PC-3 (cell line): ENCODE data around the gene SYNPO. TPM values are rescaled to one million over a fixed set of nuclear protein-coding genes. Genes with fewer than 3 reads are reported as not detected.

Experiments used
- ATAC-seq: fragments of 200-7000 bp; cut with Tn5 transposase; 2 replicates; pipeline ENCODE4 v1.9.1; 2020; ENCODE audit warnings: mild to moderate bottlenecking, moderate library complexity
- BruUV-seq: library from RNA; stranded (reverse); fragments of 400-500 nt; replicated peaks from 2 replicates; lab custom pipeline; 2021; lab: Mats Ljungman, UMichigan
- CTCF ChIA-PET: fragments of 300-600 bp; sonication (Branson Sonifier 250); formaldehyde crosslinking; loops from one replicate; lab custom pipeline; 2022; ENCODE audit warnings: antibody characterized with exemption; lab: Charles Lee
- POLR2A ChIA-PET: fragments of 300-600 bp; sonication (Branson Sonifier 250); formaldehyde crosslinking; loops from one replicate; lab custom pipeline; 2022; ENCODE audit warnings: antibody characterized with exemption; ENCODE audit not compliant: unreplicated experiment; lab: Charles Lee
- DNase-seq: peaks from one replicate; pipeline ENCODE4 v3.0.0-alpha.2; 2015
- H2AFZ ChIP-seq: fragments of 300-600 bp; sonication (generic); 2 replicates; pipeline ENCODE4 v1.6.0; 2016; ENCODE audit warnings: antibody characterized with exemption, low read length
- H3F3A ChIP-seq: fragments of 300-600 bp; sonication (generic); one replicate; pipeline ENCODE4 v1.6.0; 2017; ENCODE audit warnings: antibody characterized with exemption, low read length, control low read depth, mild to moderate bottlenecking; ENCODE audit not compliant: unreplicated experiment
- H3K27ac ChIP-seq: fragments of 300-600 bp; sonication (generic); 2 replicates; pipeline ENCODE4 v1.5.1; 2016; ENCODE audit warnings: mild to moderate bottlenecking, low read length
- H3K27me3 ChIP-seq: fragments of 300-600 bp; sonication (generic); 2 replicates; pipeline ENCODE4 v1.6.1; 2016; ENCODE audit warnings: low read length, mixed read lengths
- H3K36me3 ChIP-seq: fragments of 300-600 bp; sonication (generic); 2 replicates; pipeline ENCODE4 v1.6.1; 2016; ENCODE audit warnings: low read depth, mixed run types, low read length, mixed read lengths
- H3K4me1 ChIP-seq: fragments of 300-600 bp; sonication (generic); 2 replicates; pipeline ENCODE4 v1.5.1; 2016; ENCODE audit warnings: low read length; ENCODE audit not compliant: insufficient read depth
- H3K4me2 ChIP-seq: fragments of 300-600 bp; sonication (generic); 2 replicates; pipeline ENCODE4 v1.6.0; 2016; ENCODE audit warnings: low read length
- H3K4me3 ChIP-seq: fragments of 300-600 bp; sonication (generic); 2 replicates; pipeline ENCODE4 v1.5.1; 2016; ENCODE audit warnings: mild to moderate bottlenecking, low read length, mixed read lengths
- H3K79me2 ChIP-seq: fragments of 300-600 bp; sonication (generic); 2 replicates; pipeline ENCODE4 v1.6.1; 2017; ENCODE audit warnings: low read length, mixed read lengths
- H3K9ac ChIP-seq: fragments of 300-600 bp; sonication (generic); 2 replicates; pipeline ENCODE4 v1.6.0; 2016; ENCODE audit warnings: mild to moderate bottlenecking, low read length
- H3K9me2 ChIP-seq: fragments of 300-600 bp; sonication (generic); replicated peaks from 2 replicates; pipeline ENCODE4 v1.6.1; 2016; ENCODE audit warnings: mixed run types, low read length, mixed read lengths
- H3K9me3 ChIP-seq: fragments of 300-600 bp; sonication (generic); 2 replicates; pipeline ENCODE4 v1.6.1; 2016; ENCODE audit warnings: low read length, mixed read lengths
- H4K20me1 ChIP-seq: fragments of 300-600 bp; sonication (generic); 2 replicates; pipeline ENCODE4 v1.6.1; 2016; ENCODE audit warnings: low read length, mixed read lengths
- CTCF ChIP-seq: fragments of 300-600 bp; sonication (generic); conservative IDR thresholded peaks from 2 replicates; pipeline ENCODE4 v1.5.1; 2017; ENCODE audit warnings: antibody characterized with exemption, low read depth, mild to moderate bottlenecking, low read length
- EZH2 ChIP-seq: fragments of 300-600 bp; sonication (generic); IDR thresholded peaks from one replicate; pipeline ENCODE4 v1.6.1; 2017; ENCODE audit warnings: antibody characterized with exemption, mild to moderate bottlenecking, low read length; ENCODE audit not compliant: unreplicated experiment
- EZH2phosphoT487 ChIP-seq: fragments of 300-600 bp; sonication (generic); IDR thresholded peaks from 2 replicates; pipeline ENCODE4 v1.6.1; 2018; ENCODE audit warnings: mild to moderate bottlenecking, antibody characterized with exemption, low read length, borderline replicate concordance
- intact Hi-C: fragments of 100-400 bp; cut with micrococcal nuclease; formaldehyde crosslinking; loops from 2 replicates; pipeline ENCODE4 v1.9.0; 2023
- total RNA-seq: library from RNA; depleted of rRNA; stranded (reverse); fragments of >200 nt; gene quantifications from 2 replicates; pipeline ENCODE4 v1.2.3, GENCODE V29; 2014

The SYNPO gene
- total RNA-seq, 1 experiment from 2014 or later = 5.3 TPM

DNA sequence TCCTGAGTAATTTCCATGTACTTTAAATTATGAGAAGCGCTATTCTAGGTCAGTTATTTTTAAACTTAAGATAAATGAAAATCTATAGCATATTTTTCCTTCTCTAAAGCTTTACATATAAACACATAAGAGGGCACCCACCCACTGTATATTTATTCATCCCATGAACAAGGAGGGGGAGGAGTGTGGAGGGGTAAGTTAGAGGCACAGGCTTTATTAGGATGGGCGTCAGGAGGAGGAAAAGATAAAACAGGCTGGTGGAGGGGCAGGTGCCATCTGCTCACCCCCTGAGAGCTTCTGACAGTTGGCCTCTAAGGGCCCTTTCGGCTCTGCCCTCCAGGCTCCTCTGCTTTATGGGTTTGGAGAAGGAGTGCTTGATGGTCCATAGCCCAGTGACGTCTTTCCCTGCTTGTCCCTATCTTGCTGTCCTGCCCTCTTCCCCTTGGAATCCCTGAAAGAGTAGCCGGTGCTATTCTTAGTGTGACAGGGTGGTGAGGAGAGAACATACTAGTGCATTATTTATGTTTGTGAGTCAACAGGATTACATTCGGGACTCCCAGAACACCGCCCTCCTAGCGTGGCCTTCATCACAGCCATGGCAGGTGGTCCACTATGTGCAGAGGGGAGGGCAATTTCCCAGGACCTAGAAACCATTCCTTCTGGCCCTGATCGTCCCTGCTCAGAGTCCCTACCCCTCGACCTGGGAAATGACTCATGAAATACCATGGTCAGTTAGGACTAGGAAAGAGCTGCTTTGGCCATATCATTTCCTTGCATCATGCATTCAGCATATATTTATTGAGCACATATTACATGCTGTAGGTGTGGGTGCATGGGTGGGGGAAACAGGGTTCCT lies 7.9 kb upstream of the SYNPO start:
- no peak overlapping the region for H3K4me2 ChIP-seq
- no peaks in the 10 kb centered on the region for H3K79me2 ChIP-seq
- no peaks in the 10 kb centered on the region for H3K9me2 ChIP-seq
- peaks cover 30% of the 10 kb centered on the region for H3K4me1 ChIP-seq
- ATAC-seq (no peak), DNase-seq (no peak)
- no peak overlapping the region for H2AFZ ChIP-seq
- no peak overlapping the region for H3K9ac ChIP-seq
- H3K9me3 ChIP-seq = no peaks in the 10 kb centered on the region
- CTCF ChIA-PET = no interaction called here
- no peaks in the 10 kb centered on the region for H3K27me3 ChIP-seq
- no TSS peak for BruUV-seq
- H3F3A ChIP-seq = no peaks in the 10 kb centered on the region
- no peak for TF ChIP-seq EZH2
- no peak for TF ChIP-seq CTCF
- TF ChIP-seq EZH2phosphoT487 = no peak
- POLR2A ChIA-PET = no interaction called here
- H3K36me3 ChIP-seq = no peaks in the 10 kb centered on the region
- H3K4me3 ChIP-seq = no peak overlapping the region
- H4K20me1 ChIP-seq = no peaks in the 10 kb centered on the region
- no peak overlapping the region for H3K27ac ChIP-seq
- intact Hi-C loops = no loop called here

GRCh38 chr5:150633429-150633828 lies 7.0 kb upstream of the SYNPO start:
- no peaks in the 10 kb centered on the region for H3K9me2 ChIP-seq
- H3K9me3 ChIP-seq = no peaks in the 10 kb centered on the region
- ChIA-PET POLR2A (no interaction called here), CTCF (no interaction called here)
- ATAC-seq = no peak
- no peaks in the 10 kb centered on the region for H3K27me3 ChIP-seq
- H4K20me1 ChIP-seq = no peaks in the 10 kb centered on the region
- H3K36me3 ChIP-seq = no peaks in the 10 kb centered on the region
- no peaks in the 10 kb centered on the region for H3K79me2 ChIP-seq
- H3K4me1 ChIP-seq = peaks cover 39% of the 10 kb centered on the region
- intact Hi-C loops = no loop called here
- H3K9ac ChIP-seq = no peak overlapping the region
- no peaks in the 10 kb centered on the region for H3F3A ChIP-seq
- TF ChIP-seq EZH2 = no peak
- TF ChIP-seq EZH2phosphoT487 = no peak
- no peak for TF ChIP-seq CTCF
- H2AFZ ChIP-seq = no peak overlapping the region
- H3K4me3 ChIP-seq = no peak overlapping the region
- no TSS peak for BruUV-seq
- no peak overlapping the region for H3K27ac ChIP-seq
- no peak overlapping the region for H3K4me2 ChIP-seq
- DNase-seq = no peak
